Measurements from ENCODE around the gene INTS15. TPM values are rescaled to one million over a fixed set of nuclear protein-coding genes. Genes with fewer than 3 reads are reported as not detected.

Gene INTS15
- total RNA-seq, 1 donor from 2014 or later: 33.2 TPM

- TF ChIP-seq, protein P1, sequence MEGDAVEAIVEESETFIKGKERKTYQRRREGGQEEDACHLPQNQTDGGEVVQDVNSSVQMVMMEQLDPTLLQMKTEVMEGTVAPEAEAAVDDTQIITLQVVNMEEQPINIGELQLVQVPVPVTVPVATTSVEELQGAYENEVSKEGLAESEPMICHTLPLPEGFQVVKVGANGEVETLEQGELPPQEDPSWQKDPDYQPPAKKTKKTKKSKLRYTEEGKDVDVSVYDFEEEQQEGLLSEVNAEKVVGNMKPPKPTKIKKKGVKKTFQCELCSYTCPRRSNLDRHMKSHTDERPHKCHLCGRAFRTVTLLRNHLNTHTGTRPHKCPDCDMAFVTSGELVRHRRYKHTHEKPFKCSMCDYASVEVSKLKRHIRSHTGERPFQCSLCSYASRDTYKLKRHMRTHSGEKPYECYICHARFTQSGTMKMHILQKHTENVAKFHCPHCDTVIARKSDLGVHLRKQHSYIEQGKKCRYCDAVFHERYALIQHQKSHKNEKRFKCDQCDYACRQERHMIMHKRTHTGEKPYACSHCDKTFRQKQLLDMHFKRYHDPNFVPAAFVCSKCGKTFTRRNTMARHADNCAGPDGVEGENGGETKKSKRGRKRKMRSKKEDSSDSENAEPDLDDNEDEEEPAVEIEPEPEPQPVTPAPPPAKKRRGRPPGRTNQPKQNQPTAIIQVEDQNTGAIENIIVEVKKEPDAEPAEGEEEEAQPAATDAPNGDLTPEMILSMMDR (IDR thresholded peaks at IDR 0.05): no peak
These were observed 56.6 kb downstream of the INTS15 start for GRCh38 chr7:6646465-6646864.

GRCh38 chr7:6647080-6647479, 57.3 kb downstream of the INTS15 start:
- intact Hi-C loops (cut with DNase I): no loop called here
- Histone ChIP-seq H3K27ac (no peak overlapping the region), H3K27me3 (ENCODE audit: low read depth) (no peaks in the 10 kb centered on the region), H3K4me1 (no peaks in the 10 kb centered on the region), H3K9me3 (peaks cover 3% of the 10 kb centered on the region), H3K36me3 (peaks cover 99% of the 10 kb centered on the region), H3K4me3 (no peak overlapping the region)
- TF ChIP-seq, protein P1 (IDR thresholded peaks at IDR 0.05): no peak
- ATAC-seq: no peak
- DNase-seq: no peak

More at GRCh38 chr7:6646465-6646864, 56.6 kb downstream of the INTS15 start:
- intact Hi-C loops (cut with DNase I): no loop called here
- Histone ChIP-seq H3K9me3 (no peaks in the 10 kb centered on the region), H3K4me1 (no peaks in the 10 kb centered on the region), H3K27me3 (ENCODE audit: low read depth) (no peaks in the 10 kb centered on the region), H3K36me3 (peaks cover 99% of the 10 kb centered on the region), H3K4me3 (no peak overlapping the region), H3K27ac (no peak overlapping the region)
- no peak for ATAC-seq
- no peak for DNase-seq

DNA sequence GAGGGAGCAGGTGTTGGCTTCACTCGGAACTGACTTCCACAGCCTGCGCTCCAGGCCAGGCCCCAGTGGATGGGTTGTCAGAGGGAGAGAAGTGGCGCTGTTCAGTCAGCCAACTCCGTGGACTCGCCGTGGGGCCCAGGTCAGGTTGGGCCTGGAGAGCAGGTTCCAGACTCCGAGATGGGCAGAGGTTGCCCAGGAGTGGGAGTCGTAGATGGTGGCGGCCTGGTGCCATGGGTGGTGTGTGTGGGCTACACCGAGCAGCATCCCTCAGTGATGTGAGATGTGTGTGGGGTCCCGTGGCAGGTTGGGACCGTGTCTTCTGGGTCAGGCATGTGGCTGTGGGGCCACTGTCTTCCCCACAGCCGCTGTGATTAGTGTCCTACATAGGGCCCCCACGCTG, 57.7 kb downstream of the INTS15 start:
- no peak for ATAC-seq
- Histone ChIP-seq H3K27me3 (ENCODE audit: low read depth) (no peaks in the 10 kb centered on the region), H3K36me3 (peaks cover 99% of the 10 kb centered on the region), H3K27ac (no peak overlapping the region), H3K4me1 (no peaks in the 10 kb centered on the region), H3K4me3 (no peak overlapping the region), H3K9me3 (peaks cover 6% of the 10 kb centered on the region)
- intact Hi-C loops (cut with DNase I): no loop called here
- no peak for DNase-seq
- TF ChIP-seq, protein P1 (IDR thresholded peaks at IDR 0.05): no peak

DNA sequence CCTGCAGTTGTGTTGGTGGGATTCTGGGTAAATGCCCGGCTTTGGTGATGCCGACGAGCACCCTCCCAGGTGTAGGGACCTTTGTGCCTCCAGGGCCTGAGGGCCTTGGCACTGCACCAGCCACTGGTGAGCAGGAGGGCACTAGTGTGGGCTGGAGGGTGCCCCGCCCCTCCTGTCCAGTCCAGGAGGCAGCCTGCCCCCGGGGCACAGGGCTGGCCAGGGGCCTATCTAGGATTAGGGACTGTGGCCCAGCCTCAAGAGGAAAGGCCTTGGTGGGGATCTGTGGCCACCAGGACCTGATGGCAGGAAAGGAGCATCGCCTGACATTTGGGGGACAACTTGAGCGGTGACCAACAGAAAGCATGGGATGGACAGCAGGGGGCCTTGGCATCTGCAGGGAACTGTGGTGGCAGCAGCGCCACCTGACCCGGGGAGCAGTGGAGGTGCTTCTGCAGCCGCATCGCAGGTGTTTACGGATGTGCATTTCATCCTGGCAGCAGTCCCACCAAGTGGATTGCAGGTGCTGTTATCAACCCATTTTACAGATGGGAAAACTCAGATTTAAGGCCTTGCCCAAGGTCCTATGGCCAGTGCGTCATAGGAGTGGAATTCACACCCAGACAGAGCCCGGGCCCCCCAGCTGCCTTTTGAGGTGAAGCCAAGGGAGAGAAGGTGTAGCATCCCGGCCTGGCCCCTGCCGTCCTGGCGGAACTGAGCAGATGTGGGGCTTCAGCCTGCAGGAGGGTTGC, 58.4 kb downstream of the INTS15 start:
- intact Hi-C loops (cut with DNase I): no loop called here
- H3K36me3 ChIP-seq: peaks cover 94% of the 10 kb centered on the region

DNA sequence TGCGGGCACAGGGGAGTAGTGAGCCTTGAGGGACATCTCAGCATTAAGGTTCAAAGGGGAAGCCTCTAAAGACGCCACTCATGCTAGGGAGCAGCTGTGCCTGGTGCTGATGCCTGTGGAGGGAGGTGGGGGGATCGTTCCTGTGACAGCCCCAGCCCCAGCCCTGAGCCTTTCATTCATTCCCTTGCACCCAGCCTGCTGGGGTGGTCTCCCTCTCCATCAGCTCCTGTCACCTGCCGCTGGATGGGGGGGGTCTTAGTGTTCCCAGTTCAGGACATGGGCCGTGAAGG, 58.9 kb downstream of the INTS15 start:
- TF ChIP-seq, protein P1 (IDR thresholded peaks at IDR 0.05): no peak
- peaks cover 89% of the 10 kb centered on the region for H3K36me3 ChIP-seq
- no peak overlapping the region for H3K4me3 ChIP-seq
- H3K9me3 ChIP-seq: peaks cover 6% of the 10 kb centered on the region
- H3K4me1 ChIP-seq: no peaks in the 10 kb centered on the region
- H3K27me3 ChIP-seq (ENCODE audit: low read depth): no peaks in the 10 kb centered on the region
- no peak overlapping the region for H3K27ac ChIP-seq
- intact Hi-C loops (cut with DNase I): no loop called here
- DNase-seq: no peak
- no peak for ATAC-seq

More for the DNA sequence above, 58.4 kb downstream of the INTS15 start:
- no peak for ATAC-seq
- peaks cover 6% of the 10 kb centered on the region for H3K9me3 ChIP-seq
- DNase-seq: no peak
- no peak overlapping the region for H3K4me3 ChIP-seq
- no peak overlapping the region for H3K27ac ChIP-seq
- TF ChIP-seq, protein P1 (IDR thresholded peaks at IDR 0.05): no peak
- no peaks in the 10 kb centered on the region for H3K27me3 ChIP-seq (ENCODE audit: low read depth)
- H3K4me1 ChIP-seq: no peaks in the 10 kb centered on the region

Measured in lower lobe of right lung (tissue), 2 donors.